HG03378 (cell line): Measurements from ENCODE around the gene HOXA3.

Source experiments
- ATAC-seq: cut with Tn5 transposase; IDR thresholded peaks from one replicate; pipeline ENCODE4 v1.9.1; 2021; ENCODE audit warnings: mild to moderate bottlenecking, moderate library complexity; ENCODE audit not compliant: unreplicated experiment

Gene HOXA3

GRCh38 chr7:27179503-27180430 lies 27.4 kb upstream of the HOXA3 start:
- ATAC-seq, result no peak

DNA sequence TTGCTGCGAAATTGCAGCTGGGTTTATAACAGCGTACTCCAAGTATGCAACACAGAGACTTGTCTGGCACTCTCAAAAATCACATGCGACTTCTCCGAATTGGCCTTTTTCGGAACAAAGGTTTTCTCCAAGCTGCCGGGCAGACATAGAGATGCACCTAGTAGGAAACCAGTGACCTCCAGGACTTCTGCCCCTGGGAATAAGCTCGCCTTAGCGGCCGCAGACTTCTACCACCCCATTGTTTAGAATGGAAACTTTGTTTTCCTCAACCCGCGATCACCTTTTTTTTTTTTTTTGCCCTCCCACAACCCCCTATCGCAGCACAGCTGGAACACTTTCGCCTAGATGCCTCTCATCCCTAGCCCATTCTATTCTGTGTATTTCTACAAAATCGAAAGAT lies 26.6 kb upstream of the HOXA3 start:
- no peak for ATAC-seq

- no peak for ATAC-seq
These were observed 26.0 kb upstream of the HOXA3 start for GRCh38 chr7:27178366-27178765.

- ATAC-seq, result no peak
These were observed 25.5 kb upstream of the HOXA3 start for GRCh38 chr7:27177795-27178320.

DNA sequence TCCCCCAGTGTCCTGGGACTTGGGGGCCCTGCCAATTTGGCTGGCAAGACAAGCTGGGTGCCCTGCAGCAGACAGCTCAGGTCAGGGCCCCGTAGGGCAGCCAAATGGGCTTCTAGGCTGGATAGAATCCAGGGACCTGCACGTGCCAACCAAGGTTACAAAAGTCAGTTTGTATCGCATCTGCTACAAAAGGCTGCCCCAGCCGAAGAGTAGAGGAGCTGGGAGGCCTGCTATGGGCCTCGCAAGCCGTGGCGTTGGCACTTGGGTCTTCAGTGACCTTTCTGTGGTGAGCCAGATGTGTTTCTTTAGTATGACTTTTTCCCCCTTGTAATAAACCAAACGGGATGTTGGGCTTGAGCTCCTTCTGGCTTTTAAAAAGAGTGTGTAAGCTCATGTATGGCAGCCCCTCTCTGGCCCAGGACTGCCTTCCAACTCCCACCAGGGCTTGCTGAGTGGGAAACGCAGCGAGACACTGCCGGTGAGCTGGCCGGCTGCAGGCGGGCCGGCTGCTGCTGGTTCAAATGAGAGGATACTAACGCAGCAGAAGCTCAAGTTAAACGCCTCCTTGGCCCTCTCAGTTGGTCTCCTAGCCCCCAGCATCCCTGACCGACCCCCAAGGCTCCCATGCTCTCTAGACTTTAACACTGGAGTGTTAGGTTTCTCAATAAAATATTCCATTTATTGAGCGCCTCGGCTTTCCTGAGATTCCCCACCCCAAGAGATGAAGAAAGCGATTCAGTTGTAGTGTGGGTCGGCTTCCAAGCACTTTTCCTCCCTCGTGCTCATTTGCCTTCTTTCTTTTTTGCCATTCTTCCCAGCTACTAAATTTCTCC lies 24.8 kb upstream of the HOXA3 start:
- ATAC-seq, result no peak

DNA sequence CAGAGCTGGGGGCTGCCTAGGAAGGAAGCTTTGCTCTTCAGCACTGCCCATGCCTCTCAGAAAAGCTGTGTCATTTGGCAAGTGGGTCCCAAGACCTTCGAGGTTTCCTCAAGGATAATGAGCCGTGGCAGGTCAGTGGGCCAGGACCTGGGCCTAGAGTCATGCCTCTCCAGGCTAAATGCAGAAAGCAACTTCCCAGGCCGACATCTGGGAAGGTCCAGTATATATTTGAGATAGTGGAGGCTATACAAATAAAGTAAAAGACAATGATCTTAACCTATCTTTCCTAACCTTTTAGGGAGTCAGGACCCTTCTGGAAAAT lies 24.1 kb upstream of the HOXA3 start:
- no peak for ATAC-seq

DNA sequence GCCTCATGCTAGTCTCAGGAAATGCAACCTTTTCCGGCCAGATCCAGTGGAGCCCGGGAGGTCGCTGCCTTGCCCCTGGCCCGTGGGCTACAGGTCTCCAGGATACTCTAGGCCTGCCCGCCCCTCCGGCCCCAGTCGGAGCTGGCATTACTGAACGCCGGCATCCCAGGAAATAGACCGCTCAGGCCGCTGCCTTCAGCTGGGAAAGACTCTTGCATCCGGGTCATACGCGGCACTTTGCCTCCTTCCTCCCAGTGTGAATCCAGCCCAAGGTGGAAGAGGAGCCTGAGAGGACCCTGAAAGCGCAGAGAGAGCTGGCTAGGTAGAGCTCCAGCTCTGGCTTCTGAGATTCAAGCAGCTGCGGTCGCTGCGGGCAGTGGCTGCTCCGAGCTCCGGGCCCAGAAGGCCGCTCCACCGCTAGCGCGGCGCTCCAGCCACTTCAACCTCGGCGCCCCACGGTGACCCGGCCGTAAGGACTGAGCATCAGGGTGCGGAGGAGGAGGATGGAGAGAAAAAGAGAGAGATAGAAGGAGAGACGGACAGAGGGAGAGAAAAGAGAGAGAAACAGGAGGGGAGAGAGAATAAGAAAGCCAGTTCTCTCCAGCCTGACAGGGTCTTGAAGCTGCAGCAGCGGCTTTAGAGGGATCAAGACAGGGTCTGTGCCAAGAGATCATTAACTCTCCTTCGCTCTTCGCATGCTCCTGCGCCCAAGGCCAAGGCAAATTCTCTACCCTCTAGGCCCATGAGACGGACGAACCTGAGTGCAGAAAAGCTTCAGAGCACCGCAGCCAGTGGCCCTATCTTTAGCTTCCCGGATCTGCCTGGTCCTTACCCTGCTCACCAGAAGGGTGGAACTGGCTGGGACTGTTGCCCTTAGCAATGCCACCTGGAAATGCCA lies 23.5 kb upstream of the HOXA3 start:
- no peak for ATAC-seq

DNA sequence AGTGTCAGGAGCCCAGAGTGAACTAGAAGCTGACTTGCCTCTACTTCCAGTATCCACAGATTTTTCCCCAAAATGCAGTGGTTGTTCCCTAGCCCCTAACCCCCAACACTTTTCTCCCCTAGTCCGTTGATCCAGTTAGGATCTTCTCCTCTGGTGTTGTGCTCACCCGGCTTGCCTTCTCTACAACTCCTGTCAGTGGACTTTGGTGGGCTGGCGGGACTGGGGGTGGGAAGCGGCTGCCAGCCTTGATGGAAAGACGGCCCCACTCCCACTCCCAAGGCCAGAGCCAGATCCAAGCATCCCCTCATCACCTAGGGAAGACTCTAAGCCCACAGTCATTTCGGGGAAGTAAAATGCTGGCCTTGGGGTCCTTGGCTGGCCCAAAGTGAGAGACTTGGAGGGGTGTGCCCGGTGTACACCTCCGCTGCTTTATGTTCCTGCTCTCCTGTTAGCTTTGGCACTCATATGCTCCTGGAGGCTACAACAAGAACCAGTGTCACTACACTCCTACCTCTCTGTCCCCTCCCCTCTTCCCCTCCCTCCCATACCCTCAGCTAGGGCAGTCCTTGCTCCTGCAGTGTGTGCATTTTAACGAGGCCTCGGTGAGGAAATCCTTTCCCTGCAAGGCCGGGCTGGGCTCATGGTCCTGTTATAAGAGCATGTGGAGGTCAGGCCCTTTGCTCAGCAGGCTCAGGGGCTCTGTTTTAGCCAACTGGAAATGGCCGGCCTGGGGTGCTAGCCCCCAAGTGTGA lies 22.7 kb upstream of the HOXA3 start:
- no peak for ATAC-seq

DNA sequence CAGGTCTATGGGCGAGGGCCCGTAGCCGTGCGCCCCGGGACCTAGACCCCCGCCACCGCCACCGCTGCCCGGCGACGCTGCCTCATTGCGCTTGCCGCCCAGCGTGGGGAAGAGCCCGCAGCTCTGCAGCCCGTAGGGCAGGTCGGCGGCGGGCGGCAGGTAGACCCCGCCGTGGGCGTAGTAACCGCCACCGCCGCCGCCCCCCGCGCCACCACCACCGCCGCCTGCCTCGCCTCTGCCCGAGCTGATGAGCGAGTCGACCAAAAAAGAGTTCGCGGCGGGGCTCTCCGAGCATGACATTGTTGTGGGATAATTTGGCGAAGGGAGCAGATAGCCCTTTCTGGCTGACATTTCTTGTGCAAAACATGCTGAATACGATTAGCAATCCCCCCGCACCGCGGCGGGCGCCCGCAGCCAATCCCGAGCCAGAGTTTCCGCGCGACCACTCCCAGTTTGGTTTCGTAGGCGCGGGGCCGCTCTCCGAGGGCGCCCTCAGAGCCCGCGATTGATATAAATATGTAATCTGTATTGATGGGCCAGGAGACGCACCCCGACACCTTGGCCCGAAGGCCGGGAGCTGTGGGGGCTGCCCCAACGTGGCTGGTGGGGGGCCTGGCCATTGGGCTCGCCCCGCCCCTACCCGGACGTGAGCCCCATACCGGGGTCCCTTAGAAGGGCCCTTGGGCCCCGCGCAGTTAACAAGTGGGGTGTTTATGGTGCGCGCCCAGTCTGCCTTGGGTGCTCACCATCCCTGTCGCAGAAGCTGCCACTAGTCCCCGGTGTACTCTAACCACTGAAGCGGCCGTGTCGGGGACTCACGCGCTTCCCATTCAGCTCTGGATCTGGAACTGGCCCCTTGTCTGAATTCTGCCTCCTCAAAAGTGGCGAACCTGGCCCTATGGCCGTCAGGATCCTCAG lies 21.8 kb upstream of the HOXA3 start, which contains the start of gene HOXA10:
TSS of gene HOXA10 (minus strand) at position 365 of the 918 bp plus-strand sequence. CDS start at position 351, 14 bp downstream.
- ATAC-seq, result no peak

DNA sequence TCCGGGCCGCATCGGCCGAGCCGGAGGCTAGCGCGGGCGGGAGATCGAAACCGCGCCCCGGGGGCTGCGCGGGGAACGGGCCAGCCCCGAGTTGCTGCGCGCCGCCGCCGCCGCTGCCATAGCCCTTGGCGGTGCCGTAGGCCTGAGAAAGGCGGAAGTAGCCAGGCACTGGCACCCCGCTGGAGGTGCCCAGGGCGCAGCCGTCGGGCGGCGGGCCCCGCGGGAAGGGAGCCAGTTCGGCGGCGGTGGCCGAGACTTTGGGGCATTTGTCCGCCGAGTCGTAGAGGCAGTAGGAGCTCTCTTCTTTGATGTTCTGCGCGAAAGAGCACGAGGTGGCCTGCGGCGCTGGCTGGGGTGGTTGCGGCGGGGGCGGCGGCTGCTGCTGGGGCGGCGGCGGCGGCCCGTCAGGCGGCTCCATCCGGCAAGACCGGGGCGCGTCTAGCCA lies 21.1 kb upstream of the HOXA3 start:
- no peak for ATAC-seq

DNA sequence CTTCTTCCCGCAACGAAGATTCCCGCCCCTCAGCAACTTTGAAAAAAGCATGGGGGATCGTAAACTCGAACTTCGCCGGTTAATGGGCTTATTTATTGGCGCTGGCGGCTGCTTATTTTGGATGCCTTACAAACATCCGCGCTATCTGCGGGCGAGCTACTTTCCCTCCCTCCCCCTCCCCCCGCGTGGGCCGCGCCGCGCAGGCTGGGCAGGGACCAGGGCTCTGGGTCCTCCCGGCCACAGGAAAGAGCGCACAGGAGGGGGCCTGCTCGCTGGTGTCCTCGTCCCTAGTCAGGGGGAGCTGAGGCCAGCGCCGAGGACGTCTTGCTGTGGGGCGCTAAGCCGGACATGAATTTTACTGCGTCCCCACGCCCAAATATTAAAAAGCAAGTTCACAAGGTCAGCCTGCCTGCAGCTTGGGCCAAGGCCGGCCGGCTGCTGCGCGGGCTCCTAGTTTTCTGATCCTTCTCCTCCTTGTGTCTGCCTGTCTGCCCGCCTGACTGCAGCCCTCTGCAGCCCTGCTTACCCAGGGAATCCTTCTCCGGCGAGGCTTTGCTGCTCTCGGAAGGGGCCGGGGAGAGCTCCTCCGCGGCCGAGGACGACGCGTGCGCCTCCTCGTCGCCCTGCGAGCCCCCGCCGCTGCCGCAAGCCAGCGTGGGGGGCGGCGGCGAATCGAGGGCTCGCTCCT lies 20.6 kb upstream of the HOXA3 start:
- no peak for ATAC-seq

- ATAC-seq, result no peak
These were observed 20.0 kb upstream of the HOXA3 start for GRCh38 chr7:27172315-27172774.

- ATAC-seq, result no peak
These were observed 19.4 kb upstream of the HOXA3 start for GRCh38 chr7:27171637-27172314.

DNA sequence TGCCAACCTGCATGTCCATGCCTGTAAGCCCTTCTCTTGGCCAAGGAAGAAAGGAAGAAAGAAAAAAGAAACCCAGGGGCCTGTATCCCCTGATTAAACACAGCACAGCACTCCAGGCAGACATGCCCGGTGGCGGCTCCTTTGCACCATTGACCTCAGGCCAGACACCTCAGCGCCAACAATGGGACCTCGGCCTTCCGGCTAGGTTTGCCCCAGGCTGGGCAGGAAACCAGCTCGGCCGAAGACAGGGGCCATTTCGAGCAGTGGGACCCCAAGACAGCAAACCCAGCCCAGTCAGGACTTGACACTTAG lies 18.9 kb upstream of the HOXA3 start:
- ATAC-seq, result no peak

- ATAC-seq, result no peak
These were observed 18.3 kb upstream of the HOXA3 start for GRCh38 chr7:27170426-27171324.

- no peak for ATAC-seq
These were observed 17.5 kb upstream of the HOXA3 start for GRCh38 chr7:27169658-27170425.
